Tibial nerve (tissue), 3 donors: ENCODE data around the gene MAPK4.

Experiments used
- CTCF ChIP-seq, 5 experiments: fragments of 200-600 bp in 3 of 5; fragments of 450-650 bp in 2 of 5; sonication (generic) in 3 of 5; IDR thresholded peaks; one replicate each; pipeline ENCODE4 v1.5.1; 2016 to 2019; ENCODE audit warnings: antibody characterized with exemption in 5 of 5, mild to moderate bottlenecking in 3 of 5, moderate library complexity in 2 of 5
- POLR2A ChIP-seq, 2 donors: fragments of 450-650 bp; IDR thresholded peaks; one replicate each; pipeline ENCODE4 v1.6.1; 2017; ENCODE audit warnings: antibody characterized with exemption in 2 of 2, mild to moderate bottlenecking in 2 of 2, moderate library complexity in 2 of 2

GRCh38 chr18:50642439-50642838 lies 82.6 kb downstream of the MAPK4 start:
- TF ChIP-seq CTCF (IDR thresholded peaks at IDR 0.05): no peak
- TF ChIP-seq POLR2A (IDR thresholded peaks at IDR 0.05): no peak
